Endothelial cell of umbilical vein (primary cell): Measurements from ENCODE around the gene ITPR2.

Experiments
- CTCF ChIP-seq, 2 donors: IDR thresholded peaks; 1 replicate in 1 of 2; 2 replicates in 1 of 2; pipeline ENCODE4 v1.5.1; 2011; ENCODE audit warnings: low read length in 2 of 2, mild to moderate bottlenecking in 2 of 2, moderate library complexity in 2 of 2, control low read depth in 1 of 2, inconsistent platforms in 1 of 2, low read depth in 1 of 2; ENCODE audit not compliant: insufficient read depth in 1 of 2; ENCODE audit errors: extremely low read depth in 1 of 2
- EZH2 ChIP-seq: IDR thresholded peaks from 2 replicates; pipeline ENCODE4 v1.6.1; 2012; ENCODE audit warnings: borderline replicate concordance, low read depth, mild to moderate bottlenecking, moderate library complexity, low read length, inconsistent platforms; ENCODE audit not compliant: severe bottlenecking
- GATA2 ChIP-seq: IDR thresholded peaks from 2 replicates; pipeline ENCODE4 v1.7.0; 2011; ENCODE audit warnings: low read depth, mild to moderate bottlenecking, moderate library complexity, mixed read lengths, low read length; ENCODE audit not compliant: insufficient read length, insufficient read depth
- JUN ChIP-seq: IDR thresholded peaks from 2 replicates; pipeline ENCODE4 v1.6.1; 2011; ENCODE audit warnings: borderline replicate concordance, low read depth; ENCODE audit not compliant: insufficient read length, insufficient read depth
- MAX ChIP-seq: IDR thresholded peaks from 2 replicates; pipeline ENCODE4 v1.6.1; 2011; ENCODE audit not compliant: insufficient read depth, insufficient read length

- TF ChIP-seq MAX (no peak), CTCF (IDR thresholded peaks at IDR 0.05; ENCODE audit: extremely low read depth in 1 of 2, insufficient read depth in 1 of 2, low read depth in 1 of 2, low read length in 2 of 2) (no peak), JUN (no peak), GATA2 (no peak), EZH2 (no peak)
Measured at GRCh38 chr12:26610774-26611173, 222.2 kb downstream of the ITPR2 start.
